MCF 10A (cell line): ENCODE results near the gene ZDHHC1. TPM values are rescaled to one million over a fixed set of nuclear protein-coding genes. Genes with fewer than 3 reads are reported as not detected.

Experiments
- BruUV-seq: library from RNA; stranded (reverse); fragments of 400-500 nt; replicated peaks from 2 replicates; lab custom pipeline; 2021; lab: Mats Ljungman, UMichigan
- CTCF ChIA-PET: fragments of 300-600 bp; sonication (Branson Sonifier 250); formaldehyde crosslinking; extraction: SDS; loops from one replicate; lab custom pipeline; 2021; ENCODE audit warnings: antibody characterized with exemption, inconsistent platforms; lab: Yijun Ruan, JAX
- POLR2A ChIA-PET: fragments of 300-600, 350-650 bp; sonication (Branson Sonifier 250); formaldehyde crosslinking; extraction: SDS; loops from one replicate; lab custom pipeline; 2020; ENCODE audit warnings: antibody characterized with exemption, inconsistent platforms; lab: Yijun Ruan, JAX
- DNase-seq: peaks from one replicate; pipeline ENCODE4 v3.0.0-alpha.2; 2018; ENCODE audit not compliant: unreplicated experiment
- H3K27ac Mint-ChIP-seq: one replicate; pipeline ENCODE4 v1.8.0; 2022; ENCODE audit warnings: mild to moderate bottlenecking, low read depth, mixed read lengths; ENCODE audit not compliant: unreplicated experiment
- H3K27me3 Mint-ChIP-seq: one replicate; pipeline ENCODE4 v1.8.0; 2022; ENCODE audit warnings: mixed read lengths; ENCODE audit not compliant: insufficient read depth, unreplicated experiment
- H3K36me3 Mint-ChIP-seq: one replicate; pipeline ENCODE4 v1.8.0; 2022; ENCODE audit warnings: mild to moderate bottlenecking, moderate library complexity, mixed read lengths; ENCODE audit not compliant: insufficient read depth, unreplicated experiment
- H3K4me1 Mint-ChIP-seq: one replicate; pipeline ENCODE4 v1.8.0; 2022; ENCODE audit warnings: mixed read lengths; ENCODE audit not compliant: insufficient read depth, unreplicated experiment
- H3K4me3 Mint-ChIP-seq: one replicate; pipeline ENCODE4 v1.8.0; 2022; ENCODE audit warnings: mild to moderate bottlenecking, moderate library complexity, mixed read lengths; ENCODE audit not compliant: unreplicated experiment
- H3K9me3 Mint-ChIP-seq: one replicate; pipeline ENCODE4 v1.8.0; 2022; ENCODE audit warnings: mixed read lengths; ENCODE audit not compliant: unreplicated experiment
- intact Hi-C: fragments of 100-400 bp; cut with micrococcal nuclease; formaldehyde crosslinking; loops from 2 replicates; pipeline ENCODE4 v1.14.1; 2022
- total RNA-seq: library from RNA; stranded (reverse); gene quantifications from 2 replicates; pipeline ENCODE4 v1.2.3, GENCODE V29; 2022
- TF ChIP-seq, protein P1 (sequence below): fragments of 200-600 bp; IDR thresholded peaks from one replicate; pipeline ENCODE4 v1.8.0; 2022; ENCODE audit warnings: antibody characterized with exemption, mild to moderate bottlenecking; ENCODE audit not compliant: unreplicated experiment

The ZDHHC1 gene
- total RNA-seq, 1 experiment from 2014 or later = 5.9 TPM

DNA sequence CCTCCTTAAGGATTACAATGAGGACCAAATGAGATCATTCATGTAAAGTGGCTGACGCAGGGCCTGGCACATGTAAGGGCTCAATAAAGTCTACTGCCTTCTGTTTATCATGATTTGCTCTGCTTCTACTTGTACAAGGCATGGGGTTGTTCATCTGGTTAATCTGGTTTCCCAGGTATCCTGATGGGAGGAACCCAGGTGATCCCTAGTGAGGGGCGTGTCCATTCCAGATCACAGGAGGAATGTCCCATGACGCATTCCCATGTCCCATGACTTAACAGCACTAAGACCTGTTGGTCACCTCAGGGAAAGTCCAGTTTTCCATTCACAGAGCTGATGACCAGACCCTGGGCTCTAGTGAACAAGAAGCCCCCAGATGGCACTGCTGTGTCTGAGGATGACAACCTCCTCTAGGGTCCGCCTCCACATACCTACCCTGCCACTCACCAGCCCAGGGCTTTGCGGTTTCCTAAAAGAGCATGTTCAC is 11.5 kb downstream of the ZDHHC1 start:
- no peaks in the 10 kb centered on the region for H3K9me3 Mint-ChIP-seq
- peaks cover 5% of the 10 kb centered on the region for H3K4me1 Mint-ChIP-seq
- no TSS peak for BruUV-seq
- ChIA-PET POLR2A (no interaction called here), CTCF (no interaction called here)
- H3K4me3 Mint-ChIP-seq = no peak overlapping the region
- H3K27me3 Mint-ChIP-seq = no peaks in the 10 kb centered on the region
- peaks cover 6% of the 10 kb centered on the region for H3K36me3 Mint-ChIP-seq
- intact Hi-C loops = no loop called here
- DNase-seq = no peak
- no peak overlapping the region for H3K27ac Mint-ChIP-seq
- TF ChIP-seq, protein P1, sequence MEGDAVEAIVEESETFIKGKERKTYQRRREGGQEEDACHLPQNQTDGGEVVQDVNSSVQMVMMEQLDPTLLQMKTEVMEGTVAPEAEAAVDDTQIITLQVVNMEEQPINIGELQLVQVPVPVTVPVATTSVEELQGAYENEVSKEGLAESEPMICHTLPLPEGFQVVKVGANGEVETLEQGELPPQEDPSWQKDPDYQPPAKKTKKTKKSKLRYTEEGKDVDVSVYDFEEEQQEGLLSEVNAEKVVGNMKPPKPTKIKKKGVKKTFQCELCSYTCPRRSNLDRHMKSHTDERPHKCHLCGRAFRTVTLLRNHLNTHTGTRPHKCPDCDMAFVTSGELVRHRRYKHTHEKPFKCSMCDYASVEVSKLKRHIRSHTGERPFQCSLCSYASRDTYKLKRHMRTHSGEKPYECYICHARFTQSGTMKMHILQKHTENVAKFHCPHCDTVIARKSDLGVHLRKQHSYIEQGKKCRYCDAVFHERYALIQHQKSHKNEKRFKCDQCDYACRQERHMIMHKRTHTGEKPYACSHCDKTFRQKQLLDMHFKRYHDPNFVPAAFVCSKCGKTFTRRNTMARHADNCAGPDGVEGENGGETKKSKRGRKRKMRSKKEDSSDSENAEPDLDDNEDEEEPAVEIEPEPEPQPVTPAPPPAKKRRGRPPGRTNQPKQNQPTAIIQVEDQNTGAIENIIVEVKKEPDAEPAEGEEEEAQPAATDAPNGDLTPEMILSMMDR = no peak

- no peak overlapping the region for H3K4me3 Mint-ChIP-seq
- CTCF ChIA-PET = no interaction called here
- H3K27ac Mint-ChIP-seq = no peak overlapping the region
- peaks cover 5% of the 10 kb centered on the region for H3K4me1 Mint-ChIP-seq
- no peaks in the 10 kb centered on the region for H3K27me3 Mint-ChIP-seq
- no peaks in the 10 kb centered on the region for H3K9me3 Mint-ChIP-seq
- TF ChIP-seq, protein P1 = no peak
- no peak for DNase-seq
- H3K36me3 Mint-ChIP-seq = peaks cover 6% of the 10 kb centered on the region
- POLR2A ChIA-PET = no interaction called here
- intact Hi-C loops = no loop called here
- no TSS peak for BruUV-seq
Measured at GRCh38 chr16:67403976-67404555, 12.2 kb downstream of the ZDHHC1 start.

DNA sequence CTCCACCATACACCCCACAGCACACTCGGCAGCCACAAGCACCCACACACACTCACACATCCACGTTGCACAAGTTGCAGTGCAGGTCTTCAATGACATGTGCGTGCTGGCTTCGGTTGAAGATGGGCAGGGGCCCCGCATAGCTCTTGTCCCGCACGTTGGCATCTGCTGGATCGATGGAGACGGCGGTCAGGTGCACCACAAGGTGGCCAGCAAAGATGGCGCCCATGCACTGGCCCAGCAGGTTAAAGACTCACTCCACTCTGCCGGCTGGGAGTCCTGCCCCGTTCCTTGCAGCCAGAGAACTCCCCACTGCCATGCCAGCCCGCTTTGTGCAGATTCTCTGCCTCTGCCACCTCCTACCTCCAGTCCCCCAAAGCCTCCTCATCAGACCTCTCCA is 15.4 kb downstream of the ZDHHC1 start:
- peaks cover 6% of the 10 kb centered on the region for H3K36me3 Mint-ChIP-seq
- intact Hi-C loops = no loop called here
- peaks cover 6% of the 10 kb centered on the region for H3K4me1 Mint-ChIP-seq
- POLR2A ChIA-PET = interaction anchor here (0.5 kb wide), 1 partner anchor 124 kb away, joined by 3 read pairs; no protein-coding TSS in a partner anchor
- CTCF ChIA-PET = interaction anchor here (0.5 kb wide), 1 partner anchor 532 kb away, joined by 3 read pairs; no protein-coding TSS in a partner anchor
- TF ChIP-seq, protein P1 = no peak
- H3K4me3 Mint-ChIP-seq = no peak overlapping the region
- no TSS peak for BruUV-seq
- no peak for DNase-seq
- H3K27me3 Mint-ChIP-seq = no peaks in the 10 kb centered on the region
- H3K9me3 Mint-ChIP-seq = no peaks in the 10 kb centered on the region
- no peak overlapping the region for H3K27ac Mint-ChIP-seq

- ChIA-PET CTCF (interaction anchor here (0.5 to 0.8 kb wide), 3 partner anchors 139 to 807 kb away, joined by 3 to 4 read pairs (median 3); no protein-coding TSS in a partner anchor), POLR2A (interaction anchor here (0.5 kb wide), 2 partner anchors 41 to 123 kb away, joined by 3 to 5 read pairs; no protein-coding TSS in a partner anchor)
- no peak for DNase-seq
- no peak overlapping the region for H3K4me3 Mint-ChIP-seq
- peaks cover 6% of the 10 kb centered on the region for H3K36me3 Mint-ChIP-seq
- BruUV-seq = no TSS peak
- peaks cover 14% of the 10 kb centered on the region for H3K4me1 Mint-ChIP-seq
- intact Hi-C loops = no loop called here
- H3K27ac Mint-ChIP-seq = no peak overlapping the region
- TF ChIP-seq, protein P1 = no peak
- H3K9me3 Mint-ChIP-seq = no peaks in the 10 kb centered on the region
- no peaks in the 10 kb centered on the region for H3K27me3 Mint-ChIP-seq
Measured at GRCh38 chr16:67399749-67400704, 16.2 kb downstream of the ZDHHC1 start.
